Stimulated activated naive CD4-positive, alpha-beta T cell (primary cell): Measurements from ENCODE around the gene HYCC2.
"Not testable (repeated sequence)": the region's sequence is repeated elsewhere in the genome, so short reads cannot be mapped to it uniquely, and the experiment has no call there.

Experiments used
- DNase-seq, 6 experiments: peaks; one replicate each; lab custom pipeline; 2025; lab: John Stamatoyannopoulos, UW

Gene HYCC2

GRCh38 chr2:201072201-201072530 is 695 bp upstream of the HYCC2 start:
- DNase-seq = no peak

GRCh38 chr2:201070948-201071478 is 458 bp downstream of the HYCC2 start:
- DNase-seq = peak in 2 of 6 experiments; percentile 55 to 66

- DNase-seq = no peak
Measured at GRCh38 chr2:201064797-201065329, 6.6 kb downstream of the HYCC2 start.

GRCh38 chr2:201063516-201063915 is 8.0 kb downstream of the HYCC2 start:
- DNase-seq = not testable (repeated sequence)

- DNase-seq = no peak
Measured at GRCh38 chr2:201059961-201060755, 11.3 kb downstream of the HYCC2 start.

GRCh38 chr2:201058914-201059313 is 12.6 kb downstream of the HYCC2 start:
- DNase-seq = no peak

- DNase-seq = no peak
Measured at GRCh38 chr2:201057715-201058248, 13.7 kb downstream of the HYCC2 start.

- DNase-seq = no peak
Measured at GRCh38 chr2:201057087-201057521, 14.4 kb downstream of the HYCC2 start.

GRCh38 chr2:201049455-201049854 is 22.0 kb downstream of the HYCC2 start:
- DNase-seq = no peak

GRCh38 chr2:201046881-201047280 is 24.6 kb downstream of the HYCC2 start:
- DNase-seq = no peak

- not testable (repeated sequence) for DNase-seq
Measured at GRCh38 chr2:201043050-201043449, 28.4 kb downstream of the HYCC2 start.

GRCh38 chr2:201042451-201042850 is 29.0 kb downstream of the HYCC2 start:
- not testable (repeated sequence) for DNase-seq

- no peak for DNase-seq
Measured at GRCh38 chr2:201040867-201041628, 30.4 kb downstream of the HYCC2 start.

GRCh38 chr2:201038855-201039254 is 32.6 kb downstream of the HYCC2 start:
- no peak for DNase-seq

GRCh38 chr2:201038361-201038760 is 33.1 kb downstream of the HYCC2 start:
- not testable (repeated sequence) for DNase-seq

GRCh38 chr2:201034355-201034754 is 37.1 kb downstream of the HYCC2 start:
- DNase-seq = not testable (repeated sequence)

GRCh38 chr2:201024518-201024917 is 47.0 kb downstream of the HYCC2 start:
- no peak for DNase-seq

- no peak for DNase-seq
Measured at GRCh38 chr2:201021914-201022313, 49.6 kb downstream of the HYCC2 start.
